H1 (cell line): ENCODE measurements around the gene PAQR4. TPM values are rescaled to one million over a fixed set of nuclear protein-coding genes. Genes with fewer than 3 reads are reported as not detected.
A peak's percentile ranks its signal among the peaks of the same experiment; 100 is the strongest.

Source experiments
- CTCF ChIA-PET: fragments of 300-600 bp; sonication (Branson Sonifier 250); formaldehyde crosslinking; loops from one replicate; lab custom pipeline; 2021; ENCODE audit not compliant: partially characterized antibody; lab: Charles Lee
- POLR2A ChIA-PET: fragments of 300-600 bp; sonication (Branson Sonifier 250); formaldehyde crosslinking; loops from one replicate; lab custom pipeline; 2021; ENCODE audit warnings: inconsistent platforms; ENCODE audit not compliant: partially characterized antibody; lab: Charles Lee
- DNase-seq, 2 experiments: peaks; one replicate each; pipeline versions ENCODE4 v3.0.0 to v3.0.0-alpha.2; 2010 to 2022; ENCODE audit warnings: low spot score in 2 of 2, low read depth in 1 of 2, mixed read lengths in 1 of 2
- FAIRE-seq: peaks from 2 replicates; lab custom pipeline; 2011; peaks lifted over from hg19 to GRCh38; lab: Jason Lieb, UNC
- H2AFZ ChIP-seq: 2 replicates; pipeline ENCODE4 v1.8.1; 2012; ENCODE audit warnings: low read length, inconsistent platforms
- H2AK5ac ChIP-seq: 2 replicates; pipeline ENCODE4 v1.6.1; 2013; ENCODE audit warnings: low read depth, low read length
- H2BK120ac ChIP-seq: replicated peaks from 2 replicates; pipeline ENCODE3; 2013; ENCODE audit warnings: low read depth, low read length, inconsistent platforms
- H2BK12ac ChIP-seq: 2 replicates; pipeline ENCODE4 v1.6.1; 2013; ENCODE audit warnings: low read depth, low read length
- H2BK15ac ChIP-seq: 2 replicates; pipeline ENCODE4 v1.6.1; 2013; ENCODE audit warnings: low read length
- H2BK20ac ChIP-seq: 2 replicates; pipeline ENCODE4 v1.6.1; 2013; ENCODE audit warnings: low read length
- H2BK5ac ChIP-seq: 2 replicates; pipeline ENCODE4 v1.6.1; 2013; ENCODE audit warnings: low read depth, low read length
- H3K14ac ChIP-seq: 2 replicates; pipeline ENCODE4 v1.6.1; 2013; ENCODE audit warnings: inconsistent platforms; ENCODE audit not compliant: insufficient read length
- H3K18ac ChIP-seq: 2 replicates; pipeline ENCODE4 v1.6.1; 2013; ENCODE audit warnings: low read length; ENCODE audit errors: extremely low read depth
- H3K23ac ChIP-seq: 2 replicates; pipeline ENCODE4 v1.6.1; 2013; ENCODE audit warnings: inconsistent platforms; ENCODE audit not compliant: insufficient read length
- H3K23me2 ChIP-seq: 2 replicates; pipeline ENCODE4 v1.6.1; 2013; ENCODE audit warnings: low read depth, low read length
- H3K27ac ChIP-seq: 2 replicates; pipeline ENCODE4 v1.6.1; 2011; ENCODE audit warnings: low read depth, low read length, inconsistent platforms
- H3K27me3 ChIP-seq, 4 experiments: replicated peaks in 1 of 4; 1 replicate in 1 of 4; 2 replicates in 3 of 4; pipeline versions ENCODE4 v1.6.1 to v1.8.1; 2011 to 2013; ENCODE audit warnings: low read length in 3 of 4, mild to moderate bottlenecking in 3 of 4, inconsistent platforms in 2 of 4, mixed read lengths in 2 of 4, moderate library complexity in 1 of 4; ENCODE audit not compliant: control insufficient read depth in 3 of 4, insufficient read depth in 3 of 4; ENCODE audit errors: extremely low read depth in 1 of 4
- H3K36me3 ChIP-seq, 4 experiments: 2 replicates each; pipeline versions ENCODE4 v1.6.1 to v1.8.1; 2011 to 2013; ENCODE audit warnings: mild to moderate bottlenecking in 4 of 4, low read length in 3 of 4, moderate library complexity in 2 of 4, control low read depth in 1 of 4, inconsistent platforms in 1 of 4; ENCODE audit not compliant: insufficient read depth in 4 of 4, control insufficient read depth in 2 of 4
- H3K4ac ChIP-seq: replicated peaks from 2 replicates; pipeline ENCODE3; 2013; ENCODE audit warnings: low read length, low read depth, mixed read lengths, inconsistent platforms; ENCODE audit not compliant: insufficient read length
- H3K4me1 ChIP-seq, 4 experiments: replicated peaks in 1 of 4; 1 replicate in 1 of 4; 2 replicates in 3 of 4; pipeline versions ENCODE4 v1.6.1 to v1.8.1; 2011 to 2013; ENCODE audit warnings: low read length in 3 of 4, inconsistent platforms in 2 of 4, mixed read lengths in 1 of 4; ENCODE audit not compliant: insufficient read depth in 4 of 4, control insufficient read depth in 3 of 4
- H3K4me2 ChIP-seq, 2 experiments: 2 replicates each; pipeline versions ENCODE4 v1.6.1 to v1.8.1; 2011 to 2013; ENCODE audit warnings: low read depth in 2 of 2, low read length in 2 of 2, control low read depth in 1 of 2, inconsistent platforms in 1 of 2, mild to moderate bottlenecking in 1 of 2; ENCODE audit not compliant: insufficient read depth in 1 of 2
- H3K4me3 ChIP-seq, 4 experiments: fragments of 200-600, 300-600 bp in 1 of 4; sonication (generic), shearing (Covaris generic), sonication (Bioruptor Twin) in 1 of 4; 2 replicates each; pipeline versions ENCODE4 v1.5.1 to v1.8.1; 2011 to 2016; ENCODE audit warnings: low read length in 4 of 4, low read depth in 3 of 4, control low read depth in 2 of 4, inconsistent platforms in 2 of 4, mild to moderate bottlenecking in 2 of 4, mixed read lengths in 1 of 4, moderate library complexity in 1 of 4; ENCODE audit not compliant: insufficient read depth in 2 of 4; ENCODE audit errors: extremely low read depth in 1 of 4
- H3K56ac ChIP-seq: replicated peaks from 2 replicates; pipeline ENCODE3; 2013; ENCODE audit warnings: low read depth, mild to moderate bottlenecking, mixed read lengths, low read length, inconsistent platforms; ENCODE audit not compliant: insufficient read length
- H3K79me1 ChIP-seq: 2 replicates; pipeline ENCODE4 v1.6.1; 2013; ENCODE audit warnings: low read depth, low read length, control low read depth
- H3K79me2 ChIP-seq, 2 experiments: 2 replicates each; pipeline versions ENCODE4 v1.6.1 to v1.8.1; 2012 to 2013; ENCODE audit warnings: low read length in 2 of 2, mild to moderate bottlenecking in 2 of 2, inconsistent platforms in 1 of 2; ENCODE audit not compliant: insufficient read depth in 2 of 2, control insufficient read depth in 1 of 2
- H3K9ac ChIP-seq, 4 experiments: replicated peaks in 1 of 4; 1 replicate in 1 of 4; 2 replicates in 3 of 4; pipeline versions ENCODE4 v1.6.1 to v1.8.1; 2011 to 2013; ENCODE audit warnings: low read depth in 3 of 4, low read length in 3 of 4, control low read depth in 2 of 4, mild to moderate bottlenecking in 2 of 4, moderate library complexity in 2 of 4, inconsistent platforms in 1 of 4; ENCODE audit errors: extremely low read depth in 1 of 4
- H3K9me3 ChIP-seq, 2 experiments: 2 replicates each; pipeline versions ENCODE4 v1.6.1 to v1.8.1; 2012 to 2013; ENCODE audit warnings: mild to moderate bottlenecking in 2 of 2, moderate library complexity in 2 of 2, control low read depth in 1 of 2, inconsistent platforms in 1 of 2, low read depth in 1 of 2, low read length in 1 of 2, mixed read lengths in 1 of 2; ENCODE audit not compliant: insufficient read depth in 2 of 2
- H4K20me1 ChIP-seq, 2 experiments: replicated peaks in 1 of 2; 2 replicates each; pipeline versions ENCODE3 to v1.8.1; 2011 to 2013; ENCODE audit warnings: inconsistent platforms in 2 of 2, low read length in 2 of 2, mild to moderate bottlenecking in 1 of 2; ENCODE audit not compliant: insufficient read depth in 2 of 2, control insufficient read depth in 1 of 2
- H4K5ac ChIP-seq: 2 replicates; pipeline ENCODE4 v1.6.1; 2013; ENCODE audit warnings: low read length, low read depth, mixed read lengths, inconsistent platforms; ENCODE audit not compliant: insufficient read length
- H4K8ac ChIP-seq: 2 replicates; pipeline ENCODE4 v1.8.0; 2013; ENCODE audit warnings: mild to moderate bottlenecking, moderate library complexity, low read length, inconsistent platforms; ENCODE audit not compliant: insufficient read depth; ENCODE audit errors: extremely low read depth
- H4K91ac ChIP-seq: replicated peaks from 2 replicates; pipeline ENCODE3; 2013; ENCODE audit warnings: low read length, mixed read lengths, inconsistent platforms; ENCODE audit not compliant: insufficient read length
- BCL11A ChIP-seq, 2 experiments: IDR thresholded peaks; one replicate each; pipeline ENCODE4 v1.6.1; 2011; ENCODE audit warnings: low read depth in 2 of 2, low read length in 2 of 2, mild to moderate bottlenecking in 2 of 2
- EGR1 ChIP-seq: IDR thresholded peaks from 2 replicates; pipeline ENCODE4 v1.6.1; 2011; ENCODE audit warnings: low read depth, low read length, borderline replicate concordance
- KDM4A ChIP-seq: IDR thresholded peaks from one replicate; pipeline ENCODE4 v1.7.1; 2012; ENCODE audit warnings: low read depth, mild to moderate bottlenecking, moderate library complexity, low read length, inconsistent platforms; ENCODE audit not compliant: severe bottlenecking
- POLR2A ChIP-seq, 2 experiments: IDR thresholded peaks; 1 replicate in 1 of 2; 2 replicates in 1 of 2; pipeline ENCODE4 v1.6.1; 2011; ENCODE audit warnings: low read depth in 2 of 2, low read length in 2 of 2, mild to moderate bottlenecking in 2 of 2; ENCODE audit errors: control extremely low read depth in 1 of 2
- RFX5 ChIP-seq: IDR thresholded peaks from 2 replicates; pipeline ENCODE4 v1.6.1; 2011; ENCODE audit warnings: low read depth, low read length, improper control_type of control experiment, borderline replicate concordance
- RXRA ChIP-seq: IDR thresholded peaks from 2 replicates; pipeline ENCODE4 v1.6.1; 2011; ENCODE audit warnings: low read depth, mild to moderate bottlenecking, low read length, moderate library complexity; ENCODE audit not compliant: insufficient read depth
- TAF1 ChIP-seq: IDR thresholded peaks from 2 replicates; pipeline ENCODE4 v1.6.1; 2011; ENCODE audit warnings: mild to moderate bottlenecking, low read depth, low read length
- TAF7 ChIP-seq: optimal IDR thresholded peaks from 2 replicates; pipeline ENCODE3; 2011; ENCODE audit warnings: low read depth, mild to moderate bottlenecking, inconsistent platforms, low read length, moderate library complexity, borderline replicate concordance
- TBP ChIP-seq: IDR thresholded peaks from 2 replicates; pipeline ENCODE4 v1.6.1; 2011; ENCODE audit warnings: low read depth, low read length, improper control_type of control experiment
- TEAD4 ChIP-seq: IDR thresholded peaks from 2 replicates; pipeline ENCODE4 v1.6.1; 2012; ENCODE audit warnings: low read depth, low read length, inconsistent platforms, mixed read lengths
- WGBS, 2 experiments: shearing (Covaris generic) in 1 of 2; methylation state at CpG; one replicate each; pipeline versions ENCODE4 v1.1.6 to v1.1.7; 2013 to 2015; ENCODE audit warnings: low lambda C conversion rate in 2 of 2, mixed read lengths in 2 of 2, inconsistent platforms in 1 of 2, low coverage in 1 of 2, missing lambda C conversion rate in 1 of 2; ENCODE audit not compliant: insufficient replicate concordance in 2 of 2, insufficient coverage in 1 of 2, insufficient read length in 1 of 2; ENCODE audit errors: extremely low coverage in 1 of 2, missing lambda C conversion rate in 1 of 2; 5-methylcytosine and 5-hydroxymethylcytosine counted together
- polyA plus RNA-seq, 7 experiments: library from polyadenylated mRNA; depleted of rRNA in 3 of 7; stranded (reverse) in 5 of 7; unstranded in 2 of 7; fragments of >200 nt in 5 of 7; fragments of 200-250 nt in 2 of 7; gene quantifications; 1 replicate in 5 of 7; 2 replicates in 1 of 7; 4 replicates in 1 of 7; pipeline versions ENCODE4 v1.2.1 to v1.2.3, GENCODE V29; 2011 to 2013; ENCODE audit warnings: missing spikeins in 2 of 7, mixed read lengths in 2 of 7
- total RNA-seq: library from RNA; stranded (reverse); fragmentation: NEBNext Ultra II Directional; extraction: Animal tissue kit (Norgen Biotek cat#: 25700); gene quantifications from 2 replicates; pipeline ENCODE4 v1.2.1, GENCODE V29; 2021
- TF ChIP-seq, protein P1 (sequence below): IDR thresholded peaks from 2 replicates; pipeline ENCODE4 v1.6.1; 2011; ENCODE audit warnings: low read length, improper control_type of control experiment

PAQR4 gene
- total and polyA plus RNA-seq, 2 of the 8 experiments (the other 6 are each of a cell fraction or from before 2014, with no cell fraction given): 28.2 to 34.6 TPM

DNA sequence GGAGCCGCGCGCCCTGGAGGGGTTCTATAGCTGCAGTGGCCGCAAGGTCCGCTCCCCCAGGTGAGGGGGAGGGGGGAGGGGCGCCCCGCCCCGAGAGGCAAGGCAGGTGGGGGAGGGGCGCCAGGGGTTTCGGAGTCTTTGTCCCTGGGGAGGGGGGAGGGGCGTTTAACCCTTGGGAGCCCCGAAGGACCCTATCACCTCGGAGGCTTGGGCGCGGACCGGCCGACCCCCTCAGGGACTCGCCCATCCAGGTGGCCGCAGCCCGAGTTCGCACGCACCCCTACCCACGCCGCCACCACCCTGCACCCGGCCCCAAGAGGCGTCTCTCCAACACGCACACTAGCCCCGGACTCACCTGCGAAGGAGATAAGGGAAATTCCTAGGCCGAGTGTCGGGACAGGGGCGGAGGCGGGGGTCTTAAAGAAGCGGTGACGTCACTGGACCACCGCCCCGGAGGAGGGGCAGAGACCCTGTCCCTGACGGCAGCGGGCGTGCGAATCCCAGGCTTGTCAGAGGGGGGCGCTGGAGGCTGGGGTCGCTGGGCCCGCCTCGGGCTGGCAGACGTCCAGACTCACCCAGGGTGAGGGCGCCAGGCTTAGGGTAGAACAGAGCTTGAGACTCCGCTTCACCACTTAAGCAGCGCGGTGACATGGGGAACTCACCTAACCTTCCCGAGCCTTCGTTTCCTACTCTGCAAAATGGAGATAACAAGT, 48.8 kb downstream of the PAQR4 start, which contains the start of gene CLDN6:
CLDN6 (minus strand) TSS at position 390 of the 713 bp plus-strand sequence. CDS start 2,162 bp downstream, outside the sequence.
- Histone ChIP-seq H2BK12ac (peak within 1 kb of the TSS; percentile 90), H3K23me2 (peaks cover 24% of the 10 kb centered on the region), H3K36me3 (peaks cover 6 to 24% (median 12%) of the 10 kb centered on the region in 4 experiments; a peak in 7 of 8 replicates), H3K18ac (peak within 1 kb of the TSS; percentile 98), H2BK15ac (peak within 1 kb of the TSS; percentile 88; the same call in 1 of the 2 replicates), H3K27ac (peak within 1 kb of the TSS; percentile 96), H2AFZ (no peak within 1 kb of the TSS), H4K5ac (peak within 1 kb of the TSS; percentile 96), H3K9ac (peak within 1 kb of the TSS; percentile 90 to 98 (median 97)), H3K9me3 (no peaks in the 10 kb centered on the region), H3K79me1 (peaks cover 11% of the 10 kb centered on the region; the same call in 1 of the 2 replicates), H3K4ac (peak within 1 kb of the TSS; percentile 98), H3K4me1 (peaks cover 5 to 43% (median 37%) of the 10 kb centered on the region in 4 experiments), H2BK120ac (no peak within 1 kb of the TSS), H2BK20ac (no peak within 1 kb of the TSS; the same call in 1 of the 2 replicates), H3K79me2 (peaks cover 11 to 32% of the 10 kb centered on the region in 2 experiments), H2AK5ac (no peak within 1 kb of the TSS), H3K4me2 (peak within 1 kb of the TSS; percentile 66 to 76), H3K4me3 (peak within 1 kb of the TSS; percentile 58 to 96 (median 92)), H3K14ac (no peak within 1 kb of the TSS), H4K8ac (peak within 1 kb of the TSS; percentile 100), H4K20me1 (peaks cover 19 to 35% of the 10 kb centered on the region in 2 experiments), H3K23ac (no peak within 1 kb of the TSS), H3K27me3 (no peaks in the 10 kb centered on the region), H2BK5ac (peak within 1 kb of the TSS; percentile 99), H4K91ac (peak within 1 kb of the TSS; percentile 98), H3K56ac (peak within 1 kb of the TSS; percentile 89)
- 5% methylated on average over 34 of the region's 52 CpGs; no CpG with 5 or more reads in 1 of the 2 experiments for WGBS, 2 experiments
- ChIA-PET POLR2A (interaction anchor here (0.6 to 35.7 kb wide), 17 partner anchors 1 to 150 kb away, joined by 3 to 1808 read pairs (median 8); partner anchors contain the start of genes BICDL2, CLDN6, CLDN9 and HCFC1R1), CTCF (interaction anchor here (0.6 to 23.8 kb wide), 18 partner anchors 13 to 111 kb away, joined by 3 to 639 read pairs (median 4); partner anchors contain the start of genes CLDN9, KREMEN2 and PKMYT1)
- peak; percentile 92 for FAIRE-seq
- DNase-seq: peak; percentile 92 to 100
- no peak for TF ChIP-seq KDM4A
- peak; percentile 98 to 99 for TF ChIP-seq POLR2A (IDR thresholded peaks at IDR 0.05; ENCODE audit: control extremely low read depth in 1 of 2, low read depth in 2 of 2, low read length in 2 of 2)
- TF ChIP-seq, protein P1, sequence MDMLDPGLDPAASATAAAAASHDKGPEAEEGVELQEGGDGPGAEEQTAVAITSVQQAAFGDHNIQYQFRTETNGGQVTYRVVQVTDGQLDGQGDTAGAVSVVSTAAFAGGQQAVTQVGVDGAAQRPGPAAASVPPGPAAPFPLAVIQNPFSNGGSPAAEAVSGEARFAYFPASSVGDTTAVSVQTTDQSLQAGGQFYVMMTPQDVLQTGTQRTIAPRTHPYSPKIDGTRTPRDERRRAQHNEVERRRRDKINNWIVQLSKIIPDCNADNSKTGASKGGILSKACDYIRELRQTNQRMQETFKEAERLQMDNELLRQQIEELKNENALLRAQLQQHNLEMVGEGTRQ: no peak
- no peak for TF ChIP-seq RFX5
- TF ChIP-seq TAF1: peak; percentile 97
- TF ChIP-seq TAF7: peak; percentile 95
- peak; percentile 97 for TF ChIP-seq TBP
- TF ChIP-seq TEAD4: peak; percentile 54; the same call in 1 of the 2 replicates
- TF ChIP-seq BCL11A (IDR thresholded peaks at IDR 0.05; ENCODE audit: low read depth in 2 of 2, low read length in 2 of 2): no peak
- no peak for TF ChIP-seq EGR1
- no peak for TF ChIP-seq RXRA
